PC-9 (cell line): ENCODE measurements around the gene OCA2. TPM values are rescaled to one million over a fixed set of nuclear protein-coding genes. Genes with fewer than 3 reads are reported as not detected.

Experiments used
- BruUV-seq: library from RNA; stranded (reverse); fragments of 400-500 nt; replicated peaks from 2 replicates; lab custom pipeline; 2021; lab: Mats Ljungman, UMichigan
- CTCF ChIA-PET: fragments of 300-600 bp; sonication (Branson Sonifier 250); formaldehyde crosslinking; loops from one replicate; lab custom pipeline; 2022; ENCODE audit warnings: antibody characterized with exemption; lab: Charles Lee
- POLR2A ChIA-PET: fragments of 300-600 bp; sonication (Branson Sonifier 250); formaldehyde crosslinking; loops from one replicate; lab custom pipeline; 2022; ENCODE audit warnings: antibody characterized with exemption; ENCODE audit not compliant: unreplicated experiment; lab: Charles Lee
- DNase-seq, 2 experiments: peaks; one replicate each; pipeline versions ENCODE4 v3.0.0 to v3.0.0-alpha.2; 2015 to 2022; ENCODE audit warnings: mixed read lengths in 1 of 2
- H2AFZ ChIP-seq: fragments of 200-600 bp; sonication (generic); 2 replicates; pipeline ENCODE4 v1.8.1; 2017; ENCODE audit warnings: antibody characterized with exemption
- H3F3A ChIP-seq: fragments of 200-600 bp; sonication (generic); 2 replicates; pipeline ENCODE4 v1.8.1; 2017; ENCODE audit warnings: antibody characterized with exemption, mild to moderate bottlenecking, low read depth; ENCODE audit not compliant: insufficient read depth
- H3K27ac ChIP-seq: fragments of 200-600 bp; sonication (generic); 2 replicates; pipeline ENCODE4 v1.6.1; 2016; ENCODE audit warnings: mixed run types
- H3K27me3 ChIP-seq: fragments of 200-600 bp; sonication (generic); 2 replicates; pipeline ENCODE4 v1.6.1; 2016; ENCODE audit warnings: low read depth, mixed run types; ENCODE audit not compliant: insufficient read depth
- H3K36me3 ChIP-seq: fragments of 200-600 bp; sonication (generic); 2 replicates; pipeline ENCODE4 v1.6.1; 2016; ENCODE audit warnings: low read depth, mixed run types
- H3K4me1 ChIP-seq: fragments of 200-600 bp; sonication (generic); replicated peaks from 2 replicates; pipeline ENCODE4 v1.6.1; 2016; ENCODE audit warnings: mixed run types; ENCODE audit not compliant: insufficient read depth
- H3K4me2 ChIP-seq: fragments of 200-600 bp; sonication (generic); 2 replicates; pipeline ENCODE4 v1.6.1; 2017; ENCODE audit warnings: mixed run types
- H3K4me3 ChIP-seq: fragments of 200-600 bp; sonication (generic); 2 replicates; pipeline ENCODE4 v1.6.1; 2016; ENCODE audit warnings: mixed run types
- H3K79me2 ChIP-seq: fragments of 200-600 bp; sonication (generic); 2 replicates; pipeline ENCODE4 v1.6.1; 2017; ENCODE audit warnings: low read depth, mixed run types
- H3K9me2 ChIP-seq: fragments of 200-600 bp; sonication (generic); 2 replicates; pipeline ENCODE4 v1.8.1; 2017; ENCODE audit warnings: mild to moderate bottlenecking; ENCODE audit not compliant: insufficient read depth
- H3K9me3 ChIP-seq: fragments of 200-600 bp; sonication (generic); 2 replicates; pipeline ENCODE4 v1.8.1; 2016; ENCODE audit warnings: low read depth; ENCODE audit not compliant: insufficient read depth
- H4K20me1 ChIP-seq: fragments of 200-600 bp; sonication (generic); 2 replicates; pipeline ENCODE4 v1.8.1; 2017; ENCODE audit not compliant: insufficient read depth
- EZH2 ChIP-seq: fragments of 200-600 bp; sonication (generic); IDR thresholded peaks from 2 replicates; pipeline ENCODE4 v1.8.0; 2017; ENCODE audit warnings: antibody characterized with exemption, low read depth
- intact Hi-C: fragments of 100-400 bp; cut with micrococcal nuclease; formaldehyde crosslinking; loops from one replicate; pipeline ENCODE4 v1.10.0; 2022; ENCODE audit not compliant: unreplicated experiment
- total RNA-seq: library from RNA; stranded (reverse); gene quantifications from 2 replicates; pipeline ENCODE4 v1.2.3, GENCODE V29; 2021
- TF ChIP-seq, protein P1 (sequence below): fragments of 200-600 bp; sonication (generic); conservative IDR thresholded peaks from 2 replicates; pipeline ENCODE4 v1.6.1; 2017; ENCODE audit warnings: mixed run types, antibody characterized with exemption, mild to moderate bottlenecking, moderate library complexity

OCA2 gene
- total RNA-seq, 1 experiment from 2014 or later, result not detected

DNA sequence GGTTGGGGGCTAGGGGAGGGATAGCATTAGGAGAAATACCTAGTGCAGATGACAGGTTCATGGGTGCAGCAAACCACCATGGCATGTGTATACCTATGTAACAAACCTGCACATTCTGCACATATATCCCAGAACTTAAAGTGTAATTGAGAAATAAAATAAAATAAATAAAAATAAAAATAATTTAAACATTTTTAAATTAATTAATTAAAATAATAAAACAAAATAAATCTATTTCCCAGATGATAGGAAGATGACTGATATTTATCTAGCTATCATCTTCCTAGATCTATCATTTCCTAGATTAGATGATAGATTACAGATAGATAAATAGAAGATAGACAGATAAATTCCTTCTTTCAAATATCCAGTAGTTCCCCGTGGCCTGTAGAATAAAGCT lies 137.3 kb downstream of the OCA2 start:
- no peaks in the 10 kb centered on the region for H3K9me3 ChIP-seq
- TF ChIP-seq, protein P1, sequence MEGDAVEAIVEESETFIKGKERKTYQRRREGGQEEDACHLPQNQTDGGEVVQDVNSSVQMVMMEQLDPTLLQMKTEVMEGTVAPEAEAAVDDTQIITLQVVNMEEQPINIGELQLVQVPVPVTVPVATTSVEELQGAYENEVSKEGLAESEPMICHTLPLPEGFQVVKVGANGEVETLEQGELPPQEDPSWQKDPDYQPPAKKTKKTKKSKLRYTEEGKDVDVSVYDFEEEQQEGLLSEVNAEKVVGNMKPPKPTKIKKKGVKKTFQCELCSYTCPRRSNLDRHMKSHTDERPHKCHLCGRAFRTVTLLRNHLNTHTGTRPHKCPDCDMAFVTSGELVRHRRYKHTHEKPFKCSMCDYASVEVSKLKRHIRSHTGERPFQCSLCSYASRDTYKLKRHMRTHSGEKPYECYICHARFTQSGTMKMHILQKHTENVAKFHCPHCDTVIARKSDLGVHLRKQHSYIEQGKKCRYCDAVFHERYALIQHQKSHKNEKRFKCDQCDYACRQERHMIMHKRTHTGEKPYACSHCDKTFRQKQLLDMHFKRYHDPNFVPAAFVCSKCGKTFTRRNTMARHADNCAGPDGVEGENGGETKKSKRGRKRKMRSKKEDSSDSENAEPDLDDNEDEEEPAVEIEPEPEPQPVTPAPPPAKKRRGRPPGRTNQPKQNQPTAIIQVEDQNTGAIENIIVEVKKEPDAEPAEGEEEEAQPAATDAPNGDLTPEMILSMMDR, result no peak
- TF ChIP-seq EZH2, result no peak
- H2AFZ ChIP-seq, result no peak overlapping the region
- POLR2A ChIA-PET, result no interaction called here
- H4K20me1 ChIP-seq, result no peaks in the 10 kb centered on the region
- H3K79me2 ChIP-seq, result no peaks in the 10 kb centered on the region
- H3K4me2 ChIP-seq, result no peak overlapping the region
- no peaks in the 10 kb centered on the region for H3F3A ChIP-seq
- intact Hi-C loops, result no loop called here
- no peaks in the 10 kb centered on the region for H3K36me3 ChIP-seq
- CTCF ChIA-PET, result no interaction called here
- H3K9me2 ChIP-seq, result no peaks in the 10 kb centered on the region
- no peak for DNase-seq
- H3K4me3 ChIP-seq, result no peak overlapping the region
- H3K27me3 ChIP-seq, result peaks cover 23% of the 10 kb centered on the region; the same call in 1 of the 2 replicates
- no peaks in the 10 kb centered on the region for H3K4me1 ChIP-seq
- no peak overlapping the region for H3K27ac ChIP-seq
- no TSS peak for BruUV-seq

DNA sequence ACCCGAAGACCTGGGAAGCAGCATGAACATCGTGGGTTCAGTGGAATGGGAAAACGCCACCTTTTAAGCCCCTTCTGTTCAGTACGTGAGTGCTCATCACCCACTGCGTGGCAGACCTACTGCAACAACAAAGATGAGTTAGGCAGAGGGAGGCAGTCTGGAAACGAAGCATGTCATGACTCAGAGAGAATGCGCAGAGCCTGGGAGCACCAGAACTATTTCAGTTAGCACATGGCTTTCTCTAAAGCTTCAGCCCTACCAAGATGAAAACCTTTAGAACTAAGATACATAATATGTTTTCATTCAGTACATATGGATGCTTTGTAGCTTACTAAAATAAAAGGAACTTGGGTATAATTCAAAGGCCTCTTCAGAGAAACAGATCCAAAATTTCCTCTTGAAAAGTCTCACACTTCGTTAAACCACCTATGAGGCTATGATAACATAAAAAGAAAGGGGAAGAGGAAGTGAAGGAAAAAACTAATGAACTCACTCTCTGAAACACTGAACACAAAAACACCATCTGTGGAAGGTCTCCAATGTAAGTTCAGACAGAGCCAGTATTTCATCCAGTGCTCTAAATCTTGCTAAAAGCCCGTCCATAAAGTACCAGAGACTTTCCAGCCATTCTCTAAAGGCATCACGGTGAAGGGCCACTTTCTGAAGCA lies 140.1 kb downstream of the OCA2 start:
- Histone ChIP-seq H3K79me2 (no peaks in the 10 kb centered on the region), H3K36me3 (no peaks in the 10 kb centered on the region), H3F3A (no peaks in the 10 kb centered on the region), H3K4me1 (no peaks in the 10 kb centered on the region), H4K20me1 (no peaks in the 10 kb centered on the region), H3K27me3 (peaks cover 46% of the 10 kb centered on the region), H3K27ac (no peak overlapping the region), H3K4me3 (no peak overlapping the region), H3K9me3 (no peaks in the 10 kb centered on the region), H2AFZ (no peak overlapping the region), H3K9me2 (no peaks in the 10 kb centered on the region), H3K4me2 (no peak overlapping the region)
- intact Hi-C loops, result no loop called here
- ChIA-PET POLR2A (interaction anchor here (0.6 kb wide), 1 partner anchor 32 kb away, joined by 4 read pairs; no protein-coding TSS in a partner anchor), CTCF (no interaction called here)
- TF ChIP-seq EZH2, result no peak
- TF ChIP-seq, protein P1, result no peak
- BruUV-seq, result no TSS peak
- no peak for DNase-seq

DNA sequence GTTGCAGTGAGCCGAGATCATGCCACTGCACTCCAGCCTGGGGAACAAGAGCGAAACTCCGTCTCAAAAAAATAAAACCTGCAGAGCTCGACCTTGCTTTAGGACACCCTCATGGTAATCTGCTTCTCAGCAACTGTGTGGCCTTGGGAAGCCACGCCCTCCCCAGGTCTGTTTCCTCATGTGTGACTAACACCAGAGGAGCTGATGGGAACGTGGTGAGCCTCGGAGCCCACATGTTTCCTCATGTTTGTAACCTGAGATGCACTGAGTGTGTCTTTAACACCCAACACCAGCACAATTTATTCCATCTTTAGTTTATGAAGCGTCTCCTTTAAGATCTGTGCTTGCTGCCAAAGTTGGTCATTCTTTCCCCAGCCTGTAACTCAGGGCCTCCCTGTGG lies 142.8 kb downstream of the OCA2 start:
- intact Hi-C loops, result no loop called here
- Histone ChIP-seq H3K9me2 (no peaks in the 10 kb centered on the region), H4K20me1 (no peaks in the 10 kb centered on the region), H3K27ac (no peak overlapping the region), H3F3A (no peaks in the 10 kb centered on the region), H3K4me1 (no peaks in the 10 kb centered on the region), H3K4me3 (no peak overlapping the region), H3K9me3 (no peaks in the 10 kb centered on the region), H3K79me2 (no peaks in the 10 kb centered on the region), H3K4me2 (no peak overlapping the region), H2AFZ (no peak overlapping the region), H3K36me3 (no peaks in the 10 kb centered on the region), H3K27me3 (peaks cover 54% of the 10 kb centered on the region)
- no TSS peak for BruUV-seq
- TF ChIP-seq, protein P1, result no peak
- TF ChIP-seq EZH2, result no peak
- CTCF ChIA-PET, result no interaction called here
- POLR2A ChIA-PET, result no interaction called here
- no peak for DNase-seq
